Endometrium (tissue), 2 donors: ENCODE results near the gene ABCC4.

ENCODE experiments used
- FAIRE-seq: peaks from 2 replicates; lab custom pipeline; 2012; peaks lifted over from hg19 to GRCh38; lab: Jason Lieb, UNC
- donor health status: control.
- donor health status: control.

The ABCC4 gene

DNA sequence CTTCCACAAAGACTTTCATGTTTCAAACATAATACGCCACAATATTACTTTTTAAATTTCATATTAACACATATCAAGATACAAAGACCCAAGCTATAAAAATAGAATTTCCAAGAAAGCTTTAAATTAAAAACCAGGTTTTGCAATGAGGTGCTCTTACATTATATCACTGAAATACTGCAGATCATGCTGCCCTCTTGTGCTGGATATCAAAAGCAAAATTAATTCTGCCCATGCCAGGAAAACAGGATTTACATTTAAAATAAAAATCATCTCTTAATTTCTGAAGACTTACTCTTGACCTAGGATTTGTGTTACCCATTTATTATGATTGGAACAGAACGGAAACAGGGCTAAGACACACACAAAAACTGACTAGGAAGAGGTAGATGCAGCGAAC lies 145.0 kb downstream of the ABCC4 start:
- FAIRE-seq, result no peak

DNA sequence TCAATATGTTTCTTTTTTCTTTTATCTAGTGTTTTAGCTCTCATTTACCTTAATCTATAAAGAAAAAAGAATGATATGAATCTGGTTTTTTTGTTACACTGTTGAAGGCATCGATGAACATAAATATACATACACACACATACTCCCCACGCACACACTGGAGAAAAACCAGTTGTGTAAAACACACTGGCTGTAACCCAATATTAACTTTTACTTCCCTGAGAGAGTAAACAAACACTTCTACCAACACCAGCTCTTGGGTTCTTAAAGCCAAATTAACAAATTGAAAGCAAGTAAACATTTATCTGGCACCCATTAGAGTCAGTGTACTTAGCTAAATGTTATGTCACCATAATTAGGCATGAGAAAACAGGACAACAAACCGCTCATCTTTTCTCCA lies 145.7 kb downstream of the ABCC4 start:
- FAIRE-seq, result no peak

DNA sequence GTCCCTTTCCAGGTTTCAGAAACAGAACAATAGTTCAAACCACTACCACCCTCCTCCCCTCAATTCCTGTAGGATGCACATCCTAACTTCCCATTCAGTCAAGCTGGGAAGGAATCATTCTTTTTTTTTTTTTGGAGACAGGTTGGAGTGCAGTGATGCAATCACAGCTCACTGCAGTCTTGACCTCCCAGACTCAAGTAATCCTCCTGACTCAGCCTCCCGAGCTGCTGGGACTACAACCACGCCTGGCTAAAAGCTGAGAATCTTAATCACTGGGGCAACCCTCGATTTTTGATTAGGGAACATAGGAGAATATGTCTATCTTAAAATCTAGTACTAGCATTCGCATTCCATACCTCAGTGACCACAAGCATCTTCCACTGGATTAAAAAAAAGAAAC lies 146.2 kb downstream of the ABCC4 start:
- no peak for FAIRE-seq

DNA sequence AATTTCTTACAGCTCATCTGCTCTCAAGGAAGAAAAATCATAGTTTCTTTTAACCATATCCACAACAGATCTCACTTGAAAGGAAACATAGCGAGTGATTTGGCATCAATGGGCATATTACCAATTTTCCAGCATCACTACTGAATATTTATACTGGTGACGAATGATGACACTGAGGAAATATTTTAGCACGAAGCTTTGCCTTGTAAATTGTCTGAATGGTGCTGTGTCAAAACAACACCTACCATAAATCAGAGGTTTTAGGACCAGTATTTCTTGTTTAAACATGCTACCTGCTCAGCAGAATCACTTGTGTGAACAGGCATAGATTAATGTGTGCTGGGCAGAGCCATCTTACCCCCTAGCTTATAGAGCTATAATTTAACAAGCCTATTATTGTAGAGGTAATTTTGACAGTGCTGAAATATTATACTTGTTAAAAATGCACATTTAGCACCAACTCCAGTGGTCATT lies 146.8 kb downstream of the ABCC4 start:
- FAIRE-seq, result no peak

DNA sequence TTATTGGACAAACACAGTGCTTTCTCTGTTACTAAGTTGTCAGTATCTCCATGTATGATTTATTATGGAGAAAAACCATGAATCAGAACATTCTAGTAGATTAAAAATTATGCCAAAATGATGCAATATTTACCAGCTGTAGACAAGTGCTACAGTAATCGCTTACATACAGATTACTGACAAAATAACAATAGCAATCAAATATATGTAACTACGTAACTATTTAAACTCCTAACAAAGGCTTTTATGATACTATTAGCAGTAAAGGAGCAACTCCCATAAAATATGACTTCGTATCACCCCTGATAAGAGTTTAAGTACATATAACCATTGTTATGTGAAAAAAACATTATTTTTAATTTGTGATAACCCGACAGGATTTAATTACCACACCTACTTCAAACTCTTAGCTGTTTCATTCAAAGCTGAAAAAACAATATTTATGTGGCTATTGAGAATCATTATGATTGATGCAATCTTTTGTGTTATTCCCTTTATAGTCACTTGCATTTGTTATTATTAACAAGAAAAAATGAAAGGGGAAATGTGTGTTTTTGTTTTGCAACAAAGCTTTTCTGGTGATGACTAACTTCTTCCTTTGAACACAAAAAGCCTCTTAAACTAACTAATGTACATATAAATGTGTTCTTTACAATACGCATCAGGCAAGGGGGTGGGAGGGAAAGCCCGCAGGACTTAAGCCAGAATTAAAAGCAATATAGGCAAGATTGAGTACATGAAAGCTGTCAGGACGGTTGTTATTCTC lies 147.4 kb downstream of the ABCC4 start:
- no peak for FAIRE-seq

DNA sequence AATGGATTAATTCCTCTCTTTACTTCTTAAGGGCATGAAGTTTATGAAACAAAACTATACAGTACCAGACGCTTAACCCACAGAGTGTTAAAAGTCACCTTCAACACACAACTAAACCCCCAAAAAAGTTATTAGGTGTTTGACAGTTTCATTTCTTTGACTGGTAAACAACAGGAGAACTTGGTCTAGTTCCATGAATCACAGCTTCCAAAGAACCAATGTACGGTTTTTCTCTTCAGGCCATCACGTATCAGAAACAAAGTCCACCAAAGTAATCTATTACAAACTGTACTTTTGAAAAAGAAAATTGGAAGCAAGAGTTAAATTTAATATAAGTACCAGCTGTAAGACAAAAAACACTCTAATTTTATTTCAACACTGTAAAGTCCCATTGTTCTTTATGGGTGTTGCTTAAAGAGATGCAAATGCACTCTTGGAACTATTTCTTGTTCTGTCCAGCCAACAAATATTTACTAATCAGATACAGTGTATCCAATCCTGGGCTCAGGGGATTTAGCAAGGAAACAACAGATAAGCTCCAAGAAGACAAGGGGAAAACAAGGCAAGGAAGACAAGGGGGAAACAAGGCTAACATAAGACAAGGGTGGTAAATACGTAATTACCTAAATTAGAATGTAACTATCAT lies 149.2 kb downstream of the ABCC4 start:
- no peak for FAIRE-seq

DNA sequence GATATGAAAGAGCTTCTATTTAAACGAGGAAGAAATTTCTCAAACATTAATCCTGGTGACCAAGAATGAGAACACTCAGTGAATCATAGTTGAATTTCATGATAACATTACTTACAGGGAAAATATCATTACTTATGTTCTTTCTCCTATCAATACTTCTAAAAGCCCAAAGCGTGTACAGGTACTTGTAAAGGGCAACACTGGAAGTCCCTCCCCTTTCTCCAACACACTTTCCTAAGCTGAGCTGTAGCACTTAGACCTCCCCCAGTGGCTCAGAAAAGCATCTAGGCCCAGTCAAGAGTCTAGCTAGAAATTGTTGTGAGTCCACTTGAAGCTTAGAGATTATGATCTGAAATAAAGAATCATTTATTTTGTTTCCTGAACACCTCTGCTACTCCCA lies 150.7 kb downstream of the ABCC4 start:
- no peak for FAIRE-seq

DNA sequence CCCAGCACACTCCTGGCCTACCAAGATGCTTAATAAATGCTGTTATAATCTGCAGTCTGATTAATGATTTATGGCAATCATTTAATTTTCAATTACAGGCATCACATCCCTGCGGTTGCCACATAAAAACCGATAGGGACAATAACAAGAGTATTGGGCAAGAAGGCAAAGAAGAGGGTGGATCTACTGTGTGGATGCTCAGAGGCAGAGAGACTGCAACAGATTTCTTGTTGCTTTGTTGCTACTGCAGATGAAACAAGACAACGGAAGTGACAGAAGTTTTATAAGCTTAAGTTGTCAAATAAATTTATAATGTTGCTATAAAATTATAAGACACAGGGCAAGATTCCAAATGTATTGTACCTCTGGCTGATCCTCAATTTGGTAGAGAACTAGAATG lies 154.8 kb downstream of the ABCC4 start:
- FAIRE-seq, result peak; percentile 61

DNA sequence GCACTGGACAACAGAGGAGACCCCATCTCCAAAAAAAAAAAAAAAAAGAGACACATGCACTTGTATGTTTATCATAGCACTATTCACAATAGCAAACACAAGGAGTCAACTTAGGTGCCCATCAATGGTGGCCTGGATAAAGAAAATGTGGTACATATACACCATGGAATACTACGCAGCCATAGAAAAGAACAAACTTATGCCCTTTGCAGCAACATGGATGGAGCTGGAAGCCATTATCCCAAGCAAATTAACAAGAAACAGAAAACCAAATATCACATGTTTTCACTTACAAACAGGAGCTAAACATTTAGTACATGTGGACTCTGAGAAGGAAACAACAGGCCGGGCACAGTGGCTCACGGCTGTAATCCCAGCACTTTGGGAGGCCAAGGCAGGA lies 155.7 kb downstream of the ABCC4 start:
- no peak for FAIRE-seq

DNA sequence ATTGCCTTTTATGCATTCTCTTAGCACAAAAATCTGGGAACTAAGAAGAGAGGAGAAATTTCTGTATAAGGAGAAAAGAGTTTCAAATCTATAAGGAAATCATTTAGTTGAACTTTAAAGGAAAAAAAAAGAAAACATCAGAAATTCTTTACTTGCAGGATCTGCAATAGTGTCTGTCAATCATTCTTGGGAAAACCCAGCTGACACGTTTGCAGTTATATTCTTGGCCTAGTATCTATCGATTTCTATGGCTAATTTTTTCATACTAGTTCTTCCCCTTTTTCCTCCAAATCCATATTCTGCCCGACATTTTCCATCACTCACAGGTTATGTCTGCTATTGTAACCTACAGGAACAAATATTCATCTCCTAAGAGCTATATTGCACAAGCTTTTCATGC lies 160.7 kb downstream of the ABCC4 start:
- no peak for FAIRE-seq

DNA sequence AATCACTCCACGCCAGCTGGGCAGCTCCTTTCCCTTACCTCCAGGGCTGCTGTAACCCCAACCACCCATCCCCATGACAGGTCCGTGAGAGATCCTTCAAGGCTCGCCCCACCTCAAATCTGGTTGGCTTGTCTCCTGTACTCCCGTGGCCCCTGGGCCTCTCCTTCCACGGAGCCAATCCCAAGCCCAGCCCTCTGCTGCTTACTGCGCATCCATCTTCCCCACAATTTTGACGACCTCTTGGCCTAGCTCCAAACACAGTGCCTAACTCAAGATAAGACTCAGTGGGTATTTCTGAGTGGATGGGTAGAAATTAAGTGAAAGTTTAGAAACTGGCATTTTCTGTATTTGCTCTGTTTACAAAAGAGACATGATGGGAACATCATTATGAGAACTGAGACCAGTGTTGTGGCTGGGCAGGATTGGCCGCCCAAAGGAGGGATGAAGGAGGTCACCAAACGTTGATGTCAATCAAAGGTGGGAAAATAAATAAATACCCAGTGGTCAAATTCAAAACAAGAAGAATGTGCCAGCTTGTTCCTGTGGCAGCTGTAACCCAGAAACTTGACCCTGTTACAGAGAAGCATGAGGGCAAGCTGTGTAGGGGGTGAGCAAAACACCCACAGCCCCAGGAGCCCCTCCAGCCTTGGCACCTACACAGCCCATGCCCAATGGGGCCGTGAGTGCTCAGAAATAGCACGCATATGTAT lies 162.2 kb downstream of the ABCC4 start:
- no peak for FAIRE-seq

DNA sequence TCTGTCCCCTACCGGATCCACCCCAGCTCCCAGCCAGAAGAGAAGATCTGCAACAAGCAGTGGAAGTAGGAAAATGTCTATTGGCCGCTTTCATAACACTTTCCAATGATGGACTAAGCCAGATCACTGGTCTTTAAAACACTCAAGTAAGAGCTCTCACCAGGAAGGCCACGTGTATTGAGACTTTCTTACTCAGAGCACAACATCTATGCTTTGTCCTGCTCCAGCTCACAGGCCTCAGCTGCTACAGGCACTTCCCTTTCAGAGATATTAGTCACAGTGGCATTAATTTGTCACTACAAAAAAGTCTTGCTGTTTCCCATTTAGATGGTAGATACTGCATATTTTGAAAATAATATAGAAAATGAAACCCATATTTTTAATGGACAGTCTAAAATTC lies 164.2 kb downstream of the ABCC4 start:
- FAIRE-seq, result no peak

DNA sequence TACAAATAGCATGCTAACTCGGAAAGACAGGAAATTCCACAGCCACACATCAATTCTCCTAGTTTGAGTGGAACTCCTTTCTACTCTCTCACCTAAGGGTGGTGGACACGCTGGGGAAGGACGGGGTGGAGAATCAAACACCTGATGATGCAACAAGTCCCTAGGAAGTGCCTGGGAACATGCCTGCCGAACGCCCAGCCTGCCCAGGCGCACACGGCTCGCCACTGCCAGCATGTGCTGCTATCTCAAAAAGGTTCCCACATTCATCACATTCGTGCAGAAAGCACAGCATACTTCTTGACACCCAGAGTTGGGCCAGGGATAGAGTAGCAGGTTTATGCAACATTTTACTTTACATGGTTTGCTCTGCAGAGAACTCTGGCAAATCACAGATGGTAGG lies 164.6 kb downstream of the ABCC4 start:
- no peak for FAIRE-seq

DNA sequence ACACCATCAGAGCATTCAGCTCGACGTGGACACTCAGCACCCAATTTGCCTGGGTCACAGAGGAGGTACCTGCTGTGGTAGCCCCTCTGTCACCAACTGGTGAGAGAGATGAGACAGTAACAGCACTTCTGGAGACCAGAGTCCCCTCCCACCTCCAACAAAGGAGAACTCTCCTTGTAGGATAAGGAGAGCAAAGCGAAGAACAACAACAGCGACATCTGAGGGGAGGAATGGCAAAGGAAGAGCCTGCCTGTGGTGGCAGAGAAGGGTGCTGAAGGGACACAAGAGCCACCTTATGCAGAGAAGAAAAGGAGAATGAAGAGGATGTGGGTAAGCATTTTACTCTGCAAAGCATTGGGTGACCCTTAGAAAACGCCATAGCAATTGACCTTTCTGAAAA lies 167.8 kb downstream of the ABCC4 start:
- no peak for FAIRE-seq

DNA sequence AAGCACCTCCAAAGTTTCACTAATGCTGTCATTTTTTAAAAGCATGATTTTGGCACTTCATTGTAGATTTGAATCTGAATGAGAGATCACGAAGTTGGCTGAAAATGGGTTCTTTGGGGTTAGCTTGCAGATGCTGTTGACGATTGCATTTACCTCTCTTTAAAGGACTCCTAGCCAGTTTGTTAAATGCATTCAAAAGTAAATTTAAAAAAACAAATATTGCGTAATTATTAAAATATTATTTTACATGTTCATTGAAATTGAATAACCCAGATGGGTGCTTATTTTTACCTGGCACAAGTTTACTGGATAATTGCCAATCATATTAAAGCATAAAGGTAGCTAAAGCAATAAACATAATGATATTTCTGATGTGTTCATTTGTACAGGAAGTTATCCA lies 172.2 kb downstream of the ABCC4 start:
- no peak for FAIRE-seq

DNA sequence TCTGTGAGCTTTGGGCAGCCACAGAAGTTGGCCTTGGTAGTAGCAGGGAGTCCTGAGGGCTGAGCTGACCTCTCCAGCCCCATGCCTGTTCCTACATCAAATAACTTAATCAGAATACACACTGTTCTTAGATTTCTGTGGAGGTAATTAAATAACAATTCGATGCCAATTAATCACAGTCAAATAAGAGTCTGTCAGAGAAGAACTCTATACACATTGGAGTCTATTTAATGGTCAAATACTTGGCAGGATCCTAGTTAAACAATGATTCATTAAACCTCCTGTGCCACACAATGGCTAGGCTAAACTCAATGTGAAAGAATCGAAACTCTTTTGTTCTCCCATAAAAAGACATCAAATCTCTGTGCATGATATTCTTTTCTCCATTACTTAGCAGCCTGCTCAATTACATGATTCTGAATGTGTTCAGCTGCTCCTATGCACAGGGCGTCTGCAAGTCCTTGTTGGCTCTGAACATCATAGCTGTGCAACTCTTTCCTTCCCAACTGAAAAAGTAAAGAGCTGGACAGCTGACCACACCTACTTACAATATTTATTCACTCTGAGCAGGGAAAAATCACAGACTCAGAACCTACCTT lies 173.1 kb downstream of the ABCC4 start:
- FAIRE-seq, result no peak

DNA sequence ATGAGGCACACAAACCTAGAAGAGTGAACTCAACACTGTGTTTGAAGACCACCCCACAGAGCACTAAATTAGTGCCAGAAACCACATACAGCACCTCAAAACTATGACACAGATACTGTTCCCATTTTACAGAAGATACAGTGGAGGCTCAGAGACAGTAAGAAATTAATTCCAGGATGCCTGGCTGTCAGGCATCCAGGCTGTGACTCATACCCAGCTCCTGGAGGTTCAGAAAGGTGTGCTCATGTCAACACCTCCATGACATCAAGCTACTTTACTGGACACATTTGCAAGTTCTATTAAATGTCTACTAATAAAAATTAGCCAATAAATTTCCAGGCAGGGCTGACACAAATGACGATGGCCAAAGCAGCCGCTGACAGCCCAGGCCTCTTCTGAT lies 176.3 kb downstream of the ABCC4 start:
- FAIRE-seq, result no peak

DNA sequence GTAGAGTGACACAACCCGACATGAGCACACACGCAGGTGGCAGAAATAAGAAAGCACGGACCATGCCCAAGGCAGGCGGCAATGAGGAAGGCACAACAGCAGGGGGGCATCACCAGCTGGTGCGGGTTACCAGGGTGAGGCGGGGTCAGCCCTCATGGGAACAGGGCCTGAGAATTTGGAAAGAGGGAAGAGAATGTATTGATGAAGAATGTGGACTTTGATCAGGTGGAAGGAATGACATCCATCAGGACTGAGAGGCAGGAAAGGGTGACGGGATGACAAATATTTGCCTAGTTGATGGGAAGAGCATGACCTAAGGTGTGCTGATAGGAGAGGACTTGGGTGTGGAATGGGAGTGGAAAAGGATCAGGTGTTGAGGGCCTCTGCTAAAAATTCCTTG lies 177.5 kb downstream of the ABCC4 start:
- FAIRE-seq, result no peak

DNA sequence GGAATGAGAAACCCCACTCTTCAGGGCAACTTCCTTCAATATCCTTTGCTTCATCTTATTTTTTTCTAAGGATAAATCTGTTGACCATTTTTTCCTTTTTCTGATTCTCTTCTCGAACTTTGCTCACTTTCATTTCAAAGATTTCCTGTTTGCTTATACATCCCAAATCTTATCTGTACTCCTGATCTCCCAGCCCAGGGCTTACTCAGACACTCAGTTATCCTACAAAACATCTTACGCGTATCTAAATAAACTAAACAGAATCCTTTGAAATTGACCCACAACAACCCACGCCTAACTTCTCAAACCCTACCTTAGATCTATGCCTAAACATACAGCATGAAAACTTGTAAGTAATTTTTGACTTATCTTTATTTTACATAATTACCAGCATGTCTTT lies 179.2 kb downstream of the ABCC4 start:
- FAIRE-seq, result no peak

DNA sequence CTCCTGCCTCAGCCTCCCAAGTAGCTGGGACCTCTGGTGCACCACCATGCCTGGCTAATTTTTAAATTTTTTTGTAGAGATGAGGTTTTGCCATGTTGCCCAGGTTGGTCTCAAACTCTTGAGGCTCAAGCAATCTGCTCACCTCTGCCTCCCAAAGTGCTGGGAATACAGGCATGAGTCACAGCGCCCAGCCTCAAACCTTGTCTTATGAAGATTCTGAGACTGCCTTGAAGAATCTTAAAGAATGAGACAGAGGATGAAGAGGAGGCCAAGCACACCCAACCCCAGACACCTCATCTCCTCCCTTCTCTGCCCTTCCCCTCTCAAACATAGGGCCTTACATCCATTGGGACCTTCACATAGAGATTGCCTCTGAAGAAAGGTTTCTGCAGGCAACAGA lies 179.7 kb downstream of the ABCC4 start:
- FAIRE-seq, result no peak

DNA sequence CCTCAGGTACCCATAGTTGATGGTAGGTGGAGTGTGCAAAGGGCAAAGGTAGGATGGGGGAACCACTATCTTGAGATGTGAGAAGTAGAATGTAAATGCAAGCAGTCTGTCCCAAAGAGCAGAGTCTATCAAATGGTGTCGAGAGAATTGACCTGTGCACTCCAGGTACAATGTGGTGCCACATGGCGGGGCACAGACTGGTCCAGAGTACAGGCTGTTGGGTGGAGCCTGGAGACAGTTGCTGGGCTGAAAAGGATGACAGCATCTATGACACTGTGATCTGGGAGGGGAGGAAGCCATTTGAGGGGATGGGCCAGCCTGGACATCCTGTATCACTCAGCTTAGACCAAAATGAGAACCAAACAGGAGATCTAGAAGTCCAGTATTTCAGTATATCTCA lies 180.6 kb downstream of the ABCC4 start:
- no peak for FAIRE-seq

DNA sequence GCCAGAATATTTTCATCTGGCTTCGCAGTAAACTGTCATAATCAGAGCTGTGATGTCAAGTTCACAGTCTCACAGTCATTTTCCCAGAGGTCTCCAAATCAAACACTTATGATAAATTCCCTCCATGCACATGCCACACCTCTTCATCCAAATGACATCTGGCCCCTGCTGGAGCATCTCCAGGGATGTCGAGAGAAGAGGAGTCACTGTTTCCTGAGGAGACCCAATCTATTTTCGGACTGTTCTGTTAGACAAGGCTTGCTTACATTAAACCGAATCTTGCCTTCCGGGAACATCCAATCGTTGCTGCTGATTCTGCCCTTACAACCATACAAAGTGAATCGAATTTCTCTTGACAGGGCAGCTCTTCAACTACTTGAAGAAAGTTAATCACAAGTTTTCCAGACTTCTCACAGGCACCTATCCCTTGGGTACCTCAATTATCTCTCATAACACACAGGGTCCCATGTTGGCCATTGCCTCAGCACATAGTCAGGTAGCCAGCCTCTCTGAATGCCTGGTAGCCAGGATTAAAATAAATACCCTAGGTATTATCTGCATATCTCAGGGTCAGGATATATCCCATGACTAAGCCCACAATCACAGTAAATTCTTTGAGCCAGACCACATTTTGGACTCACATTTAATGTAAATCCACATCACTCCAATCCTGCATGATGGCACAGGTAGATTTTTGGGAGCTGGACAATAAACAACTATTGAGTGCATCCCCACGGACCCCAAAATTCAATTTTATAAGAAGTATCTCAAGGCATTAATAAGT lies 182.5 kb downstream of the ABCC4 start:
- no peak for FAIRE-seq
